Heart left ventricle (tissue), 16 donors: Measurements from ENCODE around the gene OR5B12. TPM values are rescaled to one million over a fixed set of nuclear protein-coding genes. Genes with fewer than 3 reads are reported as not detected.
A peak's percentile ranks its signal among the peaks of the same experiment; 100 is the strongest.

Experiments
- ATAC-seq, 4 donors: fragments of 200-7000 bp; cut with Tn5 transposase; one replicate each; pipeline ENCODE4 v1.9.1; 2020 to 2022; ENCODE audit warnings: moderate library complexity in 4 of 4, mild to moderate bottlenecking in 3 of 4, moderate number of reproducible peaks in 1 of 4
- DNase-seq, 5 donors: peaks; one replicate each; pipeline ENCODE4 v3.0.0-alpha.2; 2020
- H3K27ac ChIP-seq, 12 donors: fragments of 200-600 bp; sonication (generic) in 4 of 12; one replicate each; pipeline versions ENCODE4 v1.5.0 to v1.8.0; 2016 to 2022; ENCODE audit warnings: mild to moderate bottlenecking in 2 of 12
- H3K27me3 ChIP-seq, 9 donors: fragments of 200-600 bp; sonication (generic) in 2 of 9; one replicate each; pipeline versions ENCODE4 v1.5.1 to v1.8.0; 2016 to 2022; ENCODE audit warnings: mild to moderate bottlenecking in 3 of 9
- H3K36me3 ChIP-seq, 9 donors: fragments of 200-600 bp; sonication (generic) in 2 of 9; one replicate each; pipeline versions ENCODE4 v1.5.0 to v1.8.0; 2018 to 2022; ENCODE audit warnings: mild to moderate bottlenecking in 2 of 9
- H3K4me1 ChIP-seq, 12 donors: fragments of 200-600 bp; sonication (generic) in 4 of 12; one replicate each; pipeline versions ENCODE4 v1.5.0 to v1.8.0; 2016 to 2022; ENCODE audit warnings: mild to moderate bottlenecking in 3 of 12
- H3K4me3 ChIP-seq, 12 donors: fragments of 200-600 bp; sonication (generic) in 4 of 12; one replicate each; pipeline versions ENCODE4 v1.5.0 to v1.8.0; 2017 to 2022; ENCODE audit warnings: mild to moderate bottlenecking in 9 of 12, moderate library complexity in 4 of 12
- H3K9me3 ChIP-seq, 12 donors: fragments of 200-600 bp; sonication (generic) in 4 of 12; one replicate each; pipeline versions ENCODE4 v1.5.0 to v1.8.0; 2016 to 2022; ENCODE audit warnings: mild to moderate bottlenecking in 1 of 12
- CTCF ChIP-seq, 12 donors: fragments of 200-600 bp; sonication (generic) in 4 of 12; IDR thresholded peaks; one replicate each; pipeline versions ENCODE4 v1.5.0 to v1.8.0; 2018 to 2022; ENCODE audit warnings: antibody characterized with exemption in 12 of 12, mild to moderate bottlenecking in 5 of 12
- POLR2A ChIP-seq, 2 donors: fragments of 450-650 bp; IDR thresholded peaks; one replicate each; pipeline ENCODE4 v1.6.1; 2017; ENCODE audit warnings: antibody characterized with exemption in 2 of 2, mild to moderate bottlenecking in 2 of 2, moderate library complexity in 2 of 2
- WGBS, 4 donors: extraction: QIAGEN DNeasy Blood & Tissue Kit in 2 of 4; methylation state at CpG; one replicate each; pipeline versions ENCODE4 v1.1.5 to v1.1.7; 2013 to 2018; 5-methylcytosine and 5-hydroxymethylcytosine counted together
- intact Hi-C, 10 donors: fragments of 100-400 bp; cut with DNase I; formaldehyde crosslinking; loops; one replicate each; pipeline versions ENCODE4 v1.11.1 to v1.14.2; 2022
- polyA plus RNA-seq, 2 donors: library from polyadenylated mRNA; stranded (reverse); fragments of 200-250 nt; gene quantifications; one replicate each; pipeline ENCODE4 v1.2.3, GENCODE V29; 2013
- total RNA-seq, 9 donors: library from RNA; depleted of rRNA in 2 of 9; stranded (reverse); fragments of >200 nt in 2 of 9; fragmentation: NEBNext Ultra II Directional in 3 of 9; extraction: Animal tissue kit (Norgen Biotek cat#: 25700) in 3 of 9; gene quantifications; one replicate each; pipeline versions ENCODE4 v1.1.0 to v1.2.4, GENCODE V29; 2016 to 2023
- donor health status: ischemic (EF 13 %, LVEDD 7.1; RV severe dilation, severe dysfunction).
- donor health status: healthy with polysubstance abuse.
- donor health status: DM: no; HTN: yes; CAD: no.
- donor health status: DM: no; HTN: no; CAD: no.
- donor health status: ischemic (EF 25% LVEDD 6.9; RV normal size, moderate dysfunction).
- donor health status: ischemic (EF 25% LVEDD 5.7; RV mildly dilated, moderate dysfunction).
- donor health status: healthy.
- donor health status: DM: yes; HTN: yes; CAD: no.
- donor health status: ischemic (EF 35%, LVEDD 5.7; RV mildly dilated, moderate dysfunction).
- donor health status: nonischemic (EF 11% LVEDD 7.7; RV severe dilation, severe dysfunction).
- donor health status: DM: yes; HTN: yes; CAD: no.
- donor health status: PGD.
- donor health status: ischemic (EF 29% LVEDD 5.4; RV normal size, mild dysfunction).
- donor health status: nonischemic (EF 23%, LVEDD 6.1; RV moderate dilation, normal function).

Gene OR5B12
- total and polyA plus RNA-seq, 11 donors: not detected

- H3K36me3 ChIP-seq: no peaks in the 10 kb centered on the region
- no peak overlapping the region for H3K27ac ChIP-seq
- no peak overlapping the region for H3K4me3 ChIP-seq
- TF ChIP-seq POLR2A (IDR thresholded peaks at IDR 0.05) (no peak), CTCF (IDR thresholded peaks at IDR 0.05) (no peak)
- no peaks in the 10 kb centered on the region for H3K27me3 ChIP-seq
- WGBS, 4 donors: 81 to 100% (median 83%) methylated on average over 2 to 18 of the region's 18 CpGs
- peak in 1 of 5 donors; percentile 37 for DNase-seq
- intact Hi-C loops: no loop called here
- no peak for ATAC-seq
- peaks cover 0 to 12% (median 5%) of the 10 kb centered on the region in 12 donors for H3K9me3 ChIP-seq
- H3K4me1 ChIP-seq: peaks cover 0 to 5% (median 0%) of the 10 kb centered on the region in 12 donors
Observed at GRCh38 chr11:58390551-58391063, 51.4 kb downstream of the OR5B12 start.

Other genes starting within 250 kb of the OR5B12 start
- not detected for gene OR1S2, start 238.1 kb downstream of the OR5B12 start, total RNA-seq
- not detected for gene OR1S2, start 238.1 kb downstream of the OR5B12 start, polyA plus RNA-seq
- gene OR1S1, start 229.5 kb downstream of the OR5B12 start, total RNA-seq: not detected
- not detected for gene OR1S1, start 229.5 kb downstream of the OR5B12 start, polyA plus RNA-seq
- not detected for gene OR10Q1, start 213.3 kb downstream of the OR5B12 start, total RNA-seq
- not detected for gene OR10Q1, start 213.3 kb downstream of the OR5B12 start, polyA plus RNA-seq
- gene OR10W1, start 174.0 kb downstream of the OR5B12 start, total RNA-seq: not detected
- not detected for gene OR10W1, start 174.0 kb downstream of the OR5B12 start, polyA plus RNA-seq
- not detected for gene OR5B17, start 83.2 kb downstream of the OR5B12 start, total RNA-seq
- gene OR5B17, start 83.2 kb downstream of the OR5B12 start, polyA plus RNA-seq: not detected
- not detected for gene OR5B3, start 35.4 kb downstream of the OR5B12 start, total RNA-seq
- gene OR5B3, start 35.4 kb downstream of the OR5B12 start, polyA plus RNA-seq: not detected
- gene OR5B2, start 14.1 kb downstream of the OR5B12 start, total RNA-seq: not detected
- not detected for gene OR5B2, start 14.1 kb downstream of the OR5B12 start, polyA plus RNA-seq
- not detected for gene OR5B21, start 65.9 kb upstream of the OR5B12 start, total RNA-seq
- not detected for gene OR5B21, start 65.9 kb upstream of the OR5B12 start, polyA plus RNA-seq
- 10 to 100 TPM in 1 of 9 donors, 1 to 10 TPM in 8; 2.6 to 19.8 (median 4.0) TPM for gene LPXN, start 133.6 kb upstream of the OR5B12 start, total RNA-seq
- 1 to 10 TPM; 1.8 to 2.8 TPM for gene LPXN, start 133.6 kb upstream of the OR5B12 start, polyA plus RNA-seq
- 10 to 100 TPM; 53.4 to 67.0 (median 60.7) TPM for gene ZFP91, start 136.8 kb upstream of the OR5B12 start, total RNA-seq
- 10 to 100 TPM; 11.2 to 41.4 TPM for gene ZFP91, start 136.8 kb upstream of the OR5B12 start, polyA plus RNA-seq
- 1 to 10 TPM in 3 of 9 donors, under 1 TPM in 6; 0.71 to 1.5 (median 0.96) TPM for gene CNTF, start 180.4 kb upstream of the OR5B12 start, total RNA-seq
- gene CNTF, start 180.4 kb upstream of the OR5B12 start, polyA plus RNA-seq: 1 to 10 TPM in 1 of 2 donors, under 1 TPM in 1; 0.19 to 1.0 TPM